ENCODE results near the gene SIGLEC11. TPM values are rescaled to one million over a fixed set of nuclear protein-coding genes. Genes with fewer than 3 reads are reported as not detected.
"Not testable (repeated sequence)": the region's sequence is repeated elsewhere in the genome, so short reads cannot be mapped to it uniquely, and the experiment has no call there.

SIGLEC11 gene
- total RNA-seq, 1 donor from 2014 or later = 7.7 TPM

DNA sequence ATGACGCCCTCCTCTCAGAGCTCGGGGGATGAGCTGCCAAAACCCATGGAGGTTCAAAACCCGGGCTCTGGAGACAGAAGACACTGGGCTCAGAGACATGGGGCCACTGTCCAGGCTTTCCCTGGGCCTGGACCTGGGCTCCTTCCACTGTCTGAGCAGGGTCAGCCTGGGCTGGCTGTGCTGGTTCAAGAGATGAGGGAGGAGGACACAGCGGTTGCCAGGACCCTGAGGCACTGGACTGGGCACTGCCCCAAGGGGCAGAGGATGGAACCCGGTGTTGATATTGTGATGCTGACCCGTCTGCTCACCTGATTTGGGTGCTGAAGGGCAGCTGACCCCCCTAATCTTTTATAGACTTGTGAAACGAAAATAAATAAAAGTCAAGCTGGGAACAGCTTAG lies 14.1 kb upstream of the SIGLEC11 start:
- H3K27me3 ChIP-seq (ENCODE audit: low read depth) = no peaks in the 10 kb centered on the region
- peak; percentile 30 for DNase-seq
- intact Hi-C loops (cut with DNase I) = no loop called here
- H3K4me3 ChIP-seq = no peak overlapping the region
- no peak for ATAC-seq
- TF ChIP-seq, protein P1, sequence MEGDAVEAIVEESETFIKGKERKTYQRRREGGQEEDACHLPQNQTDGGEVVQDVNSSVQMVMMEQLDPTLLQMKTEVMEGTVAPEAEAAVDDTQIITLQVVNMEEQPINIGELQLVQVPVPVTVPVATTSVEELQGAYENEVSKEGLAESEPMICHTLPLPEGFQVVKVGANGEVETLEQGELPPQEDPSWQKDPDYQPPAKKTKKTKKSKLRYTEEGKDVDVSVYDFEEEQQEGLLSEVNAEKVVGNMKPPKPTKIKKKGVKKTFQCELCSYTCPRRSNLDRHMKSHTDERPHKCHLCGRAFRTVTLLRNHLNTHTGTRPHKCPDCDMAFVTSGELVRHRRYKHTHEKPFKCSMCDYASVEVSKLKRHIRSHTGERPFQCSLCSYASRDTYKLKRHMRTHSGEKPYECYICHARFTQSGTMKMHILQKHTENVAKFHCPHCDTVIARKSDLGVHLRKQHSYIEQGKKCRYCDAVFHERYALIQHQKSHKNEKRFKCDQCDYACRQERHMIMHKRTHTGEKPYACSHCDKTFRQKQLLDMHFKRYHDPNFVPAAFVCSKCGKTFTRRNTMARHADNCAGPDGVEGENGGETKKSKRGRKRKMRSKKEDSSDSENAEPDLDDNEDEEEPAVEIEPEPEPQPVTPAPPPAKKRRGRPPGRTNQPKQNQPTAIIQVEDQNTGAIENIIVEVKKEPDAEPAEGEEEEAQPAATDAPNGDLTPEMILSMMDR (IDR thresholded peaks at IDR 0.05) = no peak
- no peak overlapping the region for H3K27ac ChIP-seq
- peaks cover 43% of the 10 kb centered on the region for H3K36me3 ChIP-seq
- H3K9me3 ChIP-seq = no peaks in the 10 kb centered on the region
- H3K4me1 ChIP-seq = peaks cover 5% of the 10 kb centered on the region

GRCh38 chr19:49973987-49974386 lies 13.0 kb upstream of the SIGLEC11 start:
- Histone ChIP-seq H3K27me3 (ENCODE audit: low read depth) (peaks cover 3% of the 10 kb centered on the region), H3K36me3 (peaks cover 34% of the 10 kb centered on the region), H3K4me3 (no peak overlapping the region), H3K4me1 (peaks cover 5% of the 10 kb centered on the region), H3K27ac (no peak overlapping the region), H3K9me3 (no peaks in the 10 kb centered on the region)
- intact Hi-C loops (cut with DNase I) = no loop called here
- TF ChIP-seq, protein P1 (IDR thresholded peaks at IDR 0.05) = no peak
- peak in 1 of 2 donors; percentile 14 for ATAC-seq
- peak; percentile 64 for DNase-seq

GRCh38 chr19:49972841-49973240 lies 11.9 kb upstream of the SIGLEC11 start:
- Histone ChIP-seq H3K36me3 (peaks cover 23% of the 10 kb centered on the region), H3K27ac (no peak overlapping the region), H3K9me3 (no peaks in the 10 kb centered on the region), H3K27me3 (ENCODE audit: low read depth) (peaks cover 14% of the 10 kb centered on the region), H3K4me3 (no peak overlapping the region), H3K4me1 (peaks cover 5% of the 10 kb centered on the region)
- ATAC-seq = no peak
- TF ChIP-seq, protein P1 (IDR thresholded peaks at IDR 0.05) = no peak
- no peak for DNase-seq
- intact Hi-C loops (cut with DNase I) = no loop called here

DNA sequence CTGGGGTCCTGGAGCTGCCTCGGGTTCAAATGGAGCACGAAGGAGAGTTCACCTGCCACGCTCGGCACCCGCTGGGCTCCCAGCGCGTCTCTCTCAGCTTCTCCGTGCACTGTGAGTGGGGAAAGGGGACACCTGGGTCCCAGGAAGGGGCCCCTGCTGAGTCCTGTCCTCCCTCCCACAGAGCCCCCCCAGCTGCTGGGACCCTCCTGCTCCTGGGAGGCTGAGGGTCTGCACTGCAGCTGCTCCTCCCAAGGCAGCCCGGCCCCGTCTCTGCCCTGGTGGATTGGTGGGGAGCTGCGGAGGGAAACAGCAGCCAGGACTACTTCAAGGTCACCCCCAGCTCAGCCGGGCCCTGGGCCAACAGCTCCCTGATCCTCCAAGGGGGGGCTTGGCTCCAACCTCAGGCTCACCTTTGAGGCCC lies 11.0 kb upstream of the SIGLEC11 start:
- no peak overlapping the region for H3K4me3 ChIP-seq
- TF ChIP-seq, protein P1 (IDR thresholded peaks at IDR 0.05) = no peak
- peaks cover 15% of the 10 kb centered on the region for H3K27me3 ChIP-seq (ENCODE audit: low read depth)
- intact Hi-C loops (cut with DNase I) = no loop called here
- ATAC-seq (no peak), DNase-seq (peak; percentile 35)
- H3K27ac ChIP-seq = no peak overlapping the region
- H3K36me3 ChIP-seq = peaks cover 16% of the 10 kb centered on the region
- no peaks in the 10 kb centered on the region for H3K9me3 ChIP-seq
- H3K4me1 ChIP-seq = peaks cover 5% of the 10 kb centered on the region

GRCh38 chr19:49969355-49969754 lies 8.4 kb upstream of the SIGLEC11 start:
- DNase-seq (peak; percentile 60), ATAC-seq (peak; percentile 84 to 85)
- H3K27ac ChIP-seq; intact Hi-C loops (cut with DNase I); H3K4me1 ChIP-seq; H3K36me3 ChIP-seq; H3K9me3 ChIP-seq; H3K4me3 ChIP-seq: not testable (repeated sequence)
- peaks cover 15% of the 10 kb centered on the region for H3K27me3 ChIP-seq (ENCODE audit: low read depth)

- intact Hi-C loops (cut with DNase I) = no loop called here
- peak; percentile 40 to 55 for ATAC-seq
- H3K27ac ChIP-seq = no peak overlapping the region
These were observed 7.4 kb upstream of the SIGLEC11 start for GRCh38 chr19:49968279-49968922.

GRCh38 chr19:49959892-49960291 lies 1.1 kb downstream of the SIGLEC11 start:
- intact Hi-C loops (cut with DNase I); H3K4me3 ChIP-seq; H3K9me3 ChIP-seq; H3K27me3 ChIP-seq (ENCODE audit: low read depth); H3K27ac ChIP-seq; H3K36me3 ChIP-seq; DNase-seq: not testable (repeated sequence)
- H3K4me1 ChIP-seq = peaks cover 15% of the 10 kb centered on the region
- peak in 1 of 2 donors; percentile 7 for ATAC-seq

More at GRCh38 chr19:49968279-49968922, 7.4 kb upstream of the SIGLEC11 start:
- Histone ChIP-seq H3K4me3 (no peak overlapping the region), H3K27me3 (ENCODE audit: low read depth) (peaks cover 15% of the 10 kb centered on the region), H3K4me1 (peaks cover 5% of the 10 kb centered on the region), H3K9me3 (no peaks in the 10 kb centered on the region), H3K36me3 (no peaks in the 10 kb centered on the region)
- DNase-seq = peak; percentile 64
- TF ChIP-seq, protein P1 (IDR thresholded peaks at IDR 0.05) = no peak

DNA sequence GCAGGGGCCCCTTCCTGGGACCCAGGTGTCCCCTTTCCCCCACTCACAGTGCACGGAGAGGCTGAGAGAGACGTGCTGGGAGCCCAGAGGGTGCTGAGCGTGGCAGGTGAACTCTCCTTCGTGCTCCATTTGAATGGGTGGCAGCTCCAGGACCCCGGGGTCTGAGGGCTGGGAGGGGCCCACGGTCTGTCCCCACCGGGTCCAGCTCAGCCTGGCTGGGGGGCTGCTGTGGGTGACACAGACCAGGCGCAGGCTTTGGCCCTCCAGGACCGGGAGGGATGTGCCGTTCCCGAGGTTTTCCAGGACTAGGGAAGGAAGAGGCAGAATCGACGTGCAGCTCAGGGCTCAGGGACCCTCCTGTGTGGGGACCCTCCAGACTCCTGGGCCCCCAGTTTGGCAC lies 2.4 kb downstream of the SIGLEC11 start:
- H3K27me3 ChIP-seq (ENCODE audit: low read depth); H3K4me3 ChIP-seq; ATAC-seq; intact Hi-C loops (cut with DNase I); H3K36me3 ChIP-seq; H3K9me3 ChIP-seq; H3K27ac ChIP-seq: not testable (repeated sequence)
- DNase-seq = peak; percentile 34
- H3K4me1 ChIP-seq = peaks cover 28% of the 10 kb centered on the region

DNA sequence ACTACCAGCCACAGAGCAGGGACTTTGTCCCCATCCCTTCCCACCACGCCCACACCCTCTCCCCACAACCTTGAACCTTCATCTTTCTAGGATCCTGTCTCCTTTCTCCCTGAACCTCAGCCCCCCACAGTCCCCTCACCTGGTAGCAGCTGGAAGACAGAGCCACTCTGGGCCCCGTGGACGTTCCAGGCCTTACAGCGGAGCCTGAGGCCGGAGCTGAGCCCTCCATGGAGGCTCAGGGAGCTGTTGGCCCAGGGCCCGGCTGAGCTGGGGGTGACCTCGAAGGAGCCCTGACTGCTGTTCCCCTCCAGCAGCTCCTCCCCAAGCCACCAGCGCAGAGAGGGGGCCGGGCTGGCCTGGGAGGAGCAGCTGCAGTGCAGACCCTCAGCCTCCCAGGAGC lies 2.8 kb downstream of the SIGLEC11 start:
- H3K27me3 ChIP-seq (ENCODE audit: low read depth); H3K27ac ChIP-seq; H3K36me3 ChIP-seq; H3K4me3 ChIP-seq; H3K9me3 ChIP-seq; intact Hi-C loops (cut with DNase I); ATAC-seq: not testable (repeated sequence)
- peaks cover 33% of the 10 kb centered on the region for H3K4me1 ChIP-seq
- peak; percentile 30 for DNase-seq

Measured in lower lobe of right lung (tissue), 2 donors.